ENCODE data around the gene SFT2D1. TPM values are rescaled to one million over a fixed set of nuclear protein-coding genes. Genes with fewer than 3 reads are reported as not detected.

Gene SFT2D1
- total and polyA plus RNA-seq, 3 donors from 2014 or later = 45.7 to 68.3 (median 64.6) TPM

DNA sequence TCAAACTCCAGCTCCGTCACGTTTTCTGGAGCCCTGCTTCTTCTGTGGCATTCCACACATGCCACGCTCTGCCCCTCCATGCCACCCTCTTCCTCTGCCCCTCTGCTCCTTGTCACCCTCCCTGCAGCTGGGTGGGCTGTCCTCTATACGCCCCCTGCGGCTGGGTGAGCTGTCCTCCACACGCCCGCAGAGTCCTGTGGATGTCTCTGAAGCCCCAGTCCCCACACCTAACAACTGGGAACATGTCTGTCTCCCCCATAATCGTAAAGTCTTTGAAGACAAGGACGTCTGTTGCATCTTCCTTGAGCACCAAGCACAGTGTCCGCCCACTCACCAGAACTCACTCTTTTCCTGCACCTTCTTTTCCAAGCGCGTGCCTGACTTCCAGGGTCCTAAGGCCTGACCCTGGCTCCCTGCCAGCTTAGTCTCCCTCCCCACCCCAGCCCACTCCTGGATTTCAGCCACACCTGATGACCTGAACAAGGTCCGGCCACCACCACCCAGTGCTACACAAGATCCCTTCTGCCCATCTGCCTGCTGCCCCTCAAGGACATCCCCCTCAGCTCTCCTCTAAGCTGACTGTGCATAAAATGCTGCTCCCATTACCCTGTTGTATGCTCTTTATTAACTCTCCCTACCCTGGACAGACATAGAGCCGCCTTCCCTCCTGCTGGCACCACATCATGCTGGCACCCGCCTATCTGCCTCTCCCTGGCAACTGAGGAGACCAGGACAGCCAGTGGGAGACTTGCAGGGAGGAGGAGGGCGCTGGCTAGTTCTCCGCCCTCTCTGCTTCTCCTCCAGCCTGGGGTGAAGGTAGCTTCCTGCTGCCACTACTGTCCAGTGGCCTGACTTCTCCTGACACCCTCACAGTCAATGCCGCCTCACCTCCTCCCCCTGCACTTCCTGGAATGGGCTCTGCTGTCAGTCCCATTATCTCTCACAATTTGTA, 23.4 kb downstream of the SFT2D1 start:
- Histone ChIP-seq H3K4me1 (no peaks in the 10 kb centered on the region), H3K36me3 (ENCODE audit: low read depth, missing control alignments) (no peaks in the 10 kb centered on the region), H3K4me3 (no peak overlapping the region), H3K27me3 (no peaks in the 10 kb centered on the region), H3K27ac (no peak overlapping the region), H3K9me3 (no peaks in the 10 kb centered on the region)
- DNase-seq = no peak
- intact Hi-C loops (cut with DNase I; ENCODE audit: low total_unique reads) = no loop called here
- TF ChIP-seq POLR2A (IDR thresholded peaks at IDR 0.05) = no peak
- TF ChIP-seq, protein P1, sequence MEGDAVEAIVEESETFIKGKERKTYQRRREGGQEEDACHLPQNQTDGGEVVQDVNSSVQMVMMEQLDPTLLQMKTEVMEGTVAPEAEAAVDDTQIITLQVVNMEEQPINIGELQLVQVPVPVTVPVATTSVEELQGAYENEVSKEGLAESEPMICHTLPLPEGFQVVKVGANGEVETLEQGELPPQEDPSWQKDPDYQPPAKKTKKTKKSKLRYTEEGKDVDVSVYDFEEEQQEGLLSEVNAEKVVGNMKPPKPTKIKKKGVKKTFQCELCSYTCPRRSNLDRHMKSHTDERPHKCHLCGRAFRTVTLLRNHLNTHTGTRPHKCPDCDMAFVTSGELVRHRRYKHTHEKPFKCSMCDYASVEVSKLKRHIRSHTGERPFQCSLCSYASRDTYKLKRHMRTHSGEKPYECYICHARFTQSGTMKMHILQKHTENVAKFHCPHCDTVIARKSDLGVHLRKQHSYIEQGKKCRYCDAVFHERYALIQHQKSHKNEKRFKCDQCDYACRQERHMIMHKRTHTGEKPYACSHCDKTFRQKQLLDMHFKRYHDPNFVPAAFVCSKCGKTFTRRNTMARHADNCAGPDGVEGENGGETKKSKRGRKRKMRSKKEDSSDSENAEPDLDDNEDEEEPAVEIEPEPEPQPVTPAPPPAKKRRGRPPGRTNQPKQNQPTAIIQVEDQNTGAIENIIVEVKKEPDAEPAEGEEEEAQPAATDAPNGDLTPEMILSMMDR (IDR thresholded peaks at IDR 0.05) = no peak
- 73 to 83% methylated on average over 18 of the region's 18 CpGs for WGBS, 2 donors

DNA sequence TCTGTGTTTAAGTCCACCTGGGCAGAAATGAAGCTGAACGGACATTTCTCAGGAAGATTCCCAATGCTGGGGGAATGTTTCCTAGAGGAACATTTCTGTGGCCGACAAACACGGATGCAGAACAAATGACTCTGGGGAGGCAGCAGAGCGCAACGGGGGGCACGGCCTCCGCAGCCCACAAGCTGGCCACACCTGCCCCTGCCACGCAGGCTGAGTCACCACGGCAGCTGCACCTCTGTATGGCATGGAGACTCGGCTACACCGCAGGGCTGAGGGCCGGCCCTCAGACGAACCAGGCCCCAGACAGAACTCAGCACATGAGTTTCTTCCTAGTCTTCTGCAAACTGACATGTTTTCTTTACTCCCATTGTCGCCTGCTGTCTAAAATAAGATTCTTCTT, 24.1 kb downstream of the SFT2D1 start:
- Histone ChIP-seq H3K27me3 (no peaks in the 10 kb centered on the region), H3K9me3 (no peaks in the 10 kb centered on the region), H3K4me3 (no peak overlapping the region), H3K36me3 (ENCODE audit: low read depth, missing control alignments) (no peaks in the 10 kb centered on the region), H3K4me1 (no peaks in the 10 kb centered on the region), H3K27ac (no peak overlapping the region)
- DNase-seq = no peak
- intact Hi-C loops (cut with DNase I; ENCODE audit: low total_unique reads) = no loop called here
- 79 to 82% methylated on average over 14 of the region's 14 CpGs for WGBS, 2 donors
- no peak for TF ChIP-seq POLR2A (IDR thresholded peaks at IDR 0.05)
- TF ChIP-seq, protein P1 (IDR thresholded peaks at IDR 0.05) = no peak

DNA sequence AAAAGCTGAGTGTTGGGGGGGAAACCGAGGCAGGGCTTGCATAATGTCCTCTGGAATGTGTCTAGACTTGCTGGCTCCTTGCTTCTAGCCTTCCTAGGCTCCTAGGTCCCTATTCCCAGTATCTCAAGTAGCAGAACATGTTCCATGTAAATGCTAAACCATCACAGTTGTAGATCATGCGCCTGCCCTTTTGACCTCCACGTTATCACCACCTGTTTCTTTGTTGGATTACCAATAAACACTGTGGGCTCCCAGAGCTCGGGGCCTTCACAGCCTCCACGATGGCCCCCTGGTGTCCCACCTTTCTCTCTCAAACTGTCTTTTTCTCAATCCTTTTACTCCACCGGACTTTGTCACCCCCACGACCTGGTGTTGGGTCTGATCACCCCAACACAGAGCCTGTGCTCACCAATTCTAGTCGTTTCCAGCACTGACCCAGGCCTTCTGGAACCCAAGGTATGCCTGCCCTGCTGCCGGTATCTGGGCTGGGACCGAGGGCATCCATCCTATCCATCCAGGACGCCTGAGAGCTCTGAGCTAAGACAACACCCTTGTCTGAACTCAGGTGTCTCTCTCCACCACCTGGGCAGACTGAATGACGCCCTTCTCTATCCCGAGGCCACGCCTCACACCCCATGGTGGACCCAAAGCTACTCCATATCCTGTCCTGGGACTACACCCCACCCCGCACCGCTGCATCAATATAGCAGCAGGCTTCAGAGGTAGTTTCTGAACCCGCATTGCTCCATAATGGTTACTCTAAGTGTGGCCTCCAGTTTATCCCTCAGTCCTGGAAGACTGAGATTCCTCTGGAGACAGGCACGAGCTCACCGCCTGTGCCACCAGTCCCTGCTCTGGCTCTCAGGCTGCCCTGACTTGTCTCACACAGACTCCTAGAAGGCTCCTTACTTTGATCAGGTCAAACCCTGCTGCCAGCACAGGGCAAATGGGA, 24.8 kb downstream of the SFT2D1 start:
- intact Hi-C loops (cut with DNase I; ENCODE audit: low total_unique reads) = no loop called here
- H3K36me3 ChIP-seq (ENCODE audit: low read depth, missing control alignments) = no peaks in the 10 kb centered on the region
- TF ChIP-seq, protein P1 (IDR thresholded peaks at IDR 0.05) = no peak
- TF ChIP-seq POLR2A (IDR thresholded peaks at IDR 0.05) = no peak
- no peaks in the 10 kb centered on the region for H3K4me1 ChIP-seq
- no peak overlapping the region for H3K4me3 ChIP-seq
- DNase-seq = no peak
- H3K27ac ChIP-seq = no peak overlapping the region
- WGBS, 2 donors = 86 to 89% methylated on average over 19 of the region's 19 CpGs
- no peaks in the 10 kb centered on the region for H3K9me3 ChIP-seq
- H3K27me3 ChIP-seq = no peaks in the 10 kb centered on the region

DNA sequence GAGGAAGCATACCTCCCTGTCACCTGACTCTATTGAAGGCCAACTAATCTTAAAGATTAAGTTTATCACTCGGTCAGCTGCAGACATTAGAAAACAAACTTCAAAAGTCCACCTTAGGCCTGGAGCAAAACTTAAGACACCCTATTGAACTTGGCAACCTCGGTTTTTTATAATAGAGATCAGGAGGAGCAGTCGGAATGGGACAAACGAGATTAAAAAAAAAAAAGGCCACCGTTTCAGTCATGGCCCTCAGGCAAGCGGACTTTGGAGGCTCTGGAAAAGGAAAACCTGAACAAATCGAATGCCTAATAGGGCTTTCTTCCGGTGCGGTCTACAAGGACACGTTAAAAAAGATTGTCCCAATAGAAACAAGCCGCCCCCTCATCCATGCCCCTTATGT, 26.9 kb downstream of the SFT2D1 start:
- TF ChIP-seq, protein P1 (IDR thresholded peaks at IDR 0.05) = no peak
- no peak for TF ChIP-seq POLR2A (IDR thresholded peaks at IDR 0.05)
- H3K4me1 ChIP-seq = no peaks in the 10 kb centered on the region
- intact Hi-C loops (cut with DNase I; ENCODE audit: low total_unique reads) = no loop called here
- H3K27ac ChIP-seq = no peak overlapping the region
- H3K27me3 ChIP-seq = no peaks in the 10 kb centered on the region
- H3K9me3 ChIP-seq = no peaks in the 10 kb centered on the region
- WGBS, 2 donors = 75 to 78% methylated on average over 11 of the region's 11 CpGs
- no peaks in the 10 kb centered on the region for H3K36me3 ChIP-seq (ENCODE audit: low read depth, missing control alignments)
- no peak overlapping the region for H3K4me3 ChIP-seq
- no peak for DNase-seq

Measured in testis (tissue), 3 donors.